T-helper 1 cell treated with Interleukin-12 subunit alpha and Interleukin-12 subunit beta and Interleukin-4 antibody, amounts not matched to agents 30 μg/mL and 1 μg/mL, for 36 hours (primary cell): ENCODE results near the gene KLRG1.

Experiments
- H3K27ac Mint-ChIP-seq: one replicate; pipeline ENCODE4 v1.8.0; 2021; ENCODE audit warnings: mild to moderate bottlenecking, mixed read lengths
- H3K27me3 Mint-ChIP-seq: one replicate; pipeline ENCODE4 v1.8.0; 2021; ENCODE audit warnings: low read depth, mixed read lengths
- H3K36me3 Mint-ChIP-seq: one replicate; pipeline ENCODE4 v1.8.0; 2021; ENCODE audit warnings: low read depth, mixed read lengths
- H3K4me1 Mint-ChIP-seq: one replicate; pipeline ENCODE4 v1.8.0; 2021; ENCODE audit warnings: low read depth, mixed read lengths
- H3K4me3 Mint-ChIP-seq: one replicate; pipeline ENCODE4 v1.8.0; 2021; ENCODE audit warnings: mild to moderate bottlenecking, moderate library complexity, mixed read lengths
- H3K9me3 Mint-ChIP-seq: one replicate; pipeline ENCODE4 v1.8.0; 2021; ENCODE audit warnings: mixed read lengths

KLRG1 gene

GRCh38 chr12:8989413-8989812 is at the start of gene KLRG1:
TSS of gene KLRG1 (plus strand) at chr12:8989546. CDS start at chr12:8989636, 90 bp downstream.
- Mint-ChIP-seq H3K4me3 (peak within 1 kb of the TSS; percentile 2), H3K9me3 (no peaks in the 10 kb centered on the region), H3K27me3 (no peaks in the 10 kb centered on the region), H3K27ac (peak within 1 kb of the TSS; percentile 23), H3K36me3 (no peaks in the 10 kb centered on the region), H3K4me1 (peaks cover 29% of the 10 kb centered on the region)

- H3K27ac Mint-ChIP-seq = no peak overlapping the region
- no peaks in the 10 kb centered on the region for H3K27me3 Mint-ChIP-seq
- no peaks in the 10 kb centered on the region for H3K9me3 Mint-ChIP-seq
- H3K4me3 Mint-ChIP-seq = no peak overlapping the region
- peaks cover 9% of the 10 kb centered on the region for H3K4me1 Mint-ChIP-seq
- peaks cover 41% of the 10 kb centered on the region for H3K36me3 Mint-ChIP-seq
These were observed 47.5 kb upstream of the KLRG1 start for GRCh38 chr12:8941691-8942478.

GRCh38 chr12:8943565-8944186 is 45.7 kb upstream of the KLRG1 start:
- peaks cover 36% of the 10 kb centered on the region for H3K36me3 Mint-ChIP-seq
- H3K9me3 Mint-ChIP-seq = no peaks in the 10 kb centered on the region
- H3K4me3 Mint-ChIP-seq = no peak overlapping the region
- H3K27ac Mint-ChIP-seq = no peak overlapping the region
- no peaks in the 10 kb centered on the region for H3K27me3 Mint-ChIP-seq
- peaks cover 23% of the 10 kb centered on the region for H3K4me1 Mint-ChIP-seq

- H3K36me3 Mint-ChIP-seq = peaks cover 26% of the 10 kb centered on the region
- H3K4me3 Mint-ChIP-seq = peak overlapping the region; percentile 10
- no peak overlapping the region for H3K27ac Mint-ChIP-seq
- H3K27me3 Mint-ChIP-seq = no peaks in the 10 kb centered on the region
- peaks cover 43% of the 10 kb centered on the region for H3K4me1 Mint-ChIP-seq
- H3K9me3 Mint-ChIP-seq = no peaks in the 10 kb centered on the region
These were observed 42.6 kb upstream of the KLRG1 start for GRCh38 chr12:8946733-8947132.

GRCh38 chr12:8947737-8948136 is 41.6 kb upstream of the KLRG1 start:
- Mint-ChIP-seq H3K27ac (no peak overlapping the region), H3K36me3 (peaks cover 22% of the 10 kb centered on the region), H3K9me3 (peaks cover 3% of the 10 kb centered on the region), H3K4me1 (peaks cover 49% of the 10 kb centered on the region), H3K4me3 (no peak overlapping the region), H3K27me3 (no peaks in the 10 kb centered on the region)

- Mint-ChIP-seq H3K27me3 (no peaks in the 10 kb centered on the region), H3K27ac (peak overlapping the region; percentile 93), H3K36me3 (peaks cover 25% of the 10 kb centered on the region), H3K4me3 (peak overlapping the region; percentile 99), H3K9me3 (peaks cover 13% of the 10 kb centered on the region), H3K4me1 (peaks cover 59% of the 10 kb centered on the region)
These were observed 40.5 kb upstream of the KLRG1 start for GRCh38 chr12:8948701-8949341.

- H3K27ac Mint-ChIP-seq = peak within 1 kb of the TSS; percentile 93
- peaks cover 31% of the 10 kb centered on the region for H3K36me3 Mint-ChIP-seq
- peaks cover 20% of the 10 kb centered on the region for H3K9me3 Mint-ChIP-seq
- peak within 1 kb of the TSS; percentile 99 for H3K4me3 Mint-ChIP-seq
- H3K27me3 Mint-ChIP-seq = no peaks in the 10 kb centered on the region
- peaks cover 66% of the 10 kb centered on the region for H3K4me1 Mint-ChIP-seq
These were observed 39.8 kb upstream of the KLRG1 start, which contains the start of gene M6PR for GRCh38 chr12:8949342-8950220. TSS of gene M6PR (minus strand) at chr12:8949645. CDS start at chr12:8946404, 3,241 bp downstream.

GRCh38 chr12:8950221-8950527 is 39.2 kb upstream of the KLRG1 start:
- peak overlapping the region; percentile 93 for H3K27ac Mint-ChIP-seq
- peaks cover 20% of the 10 kb centered on the region for H3K9me3 Mint-ChIP-seq
- H3K4me3 Mint-ChIP-seq = peak overlapping the region; percentile 99
- H3K36me3 Mint-ChIP-seq = peaks cover 28% of the 10 kb centered on the region
- H3K4me1 Mint-ChIP-seq = peaks cover 67% of the 10 kb centered on the region
- no peaks in the 10 kb centered on the region for H3K27me3 Mint-ChIP-seq

- peaks cover 25% of the 10 kb centered on the region for H3K36me3 Mint-ChIP-seq
- peaks cover 20% of the 10 kb centered on the region for H3K9me3 Mint-ChIP-seq
These were observed 38.5 kb upstream of the KLRG1 start for GRCh38 chr12:8950702-8951478.

GRCh38 chr12:8951744-8952143 is 37.6 kb upstream of the KLRG1 start:
- peaks cover 59% of the 10 kb centered on the region for H3K4me1 Mint-ChIP-seq
- peaks cover 20% of the 10 kb centered on the region for H3K9me3 Mint-ChIP-seq

More at GRCh38 chr12:8950702-8951478, 38.5 kb upstream of the KLRG1 start:
- Mint-ChIP-seq H3K27ac (peak overlapping the region; percentile 93), H3K27me3 (no peaks in the 10 kb centered on the region), H3K4me1 (peaks cover 67% of the 10 kb centered on the region), H3K4me3 (peak overlapping the region; percentile 99)

GRCh38 chr12:8953773-8954402 is 35.5 kb upstream of the KLRG1 start:
- H3K4me3 Mint-ChIP-seq = peak overlapping the region; percentile 62
- H3K27ac Mint-ChIP-seq = peak overlapping the region; percentile 76
- peaks cover 42% of the 10 kb centered on the region for H3K4me1 Mint-ChIP-seq
- H3K9me3 Mint-ChIP-seq = peaks cover 20% of the 10 kb centered on the region
- H3K36me3 Mint-ChIP-seq = peaks cover 20% of the 10 kb centered on the region
- no peaks in the 10 kb centered on the region for H3K27me3 Mint-ChIP-seq

More at GRCh38 chr12:8951744-8952143, 37.6 kb upstream of the KLRG1 start:
- Mint-ChIP-seq H3K27ac (peak overlapping the region; percentile 75), H3K27me3 (no peaks in the 10 kb centered on the region), H3K36me3 (peaks cover 18% of the 10 kb centered on the region), H3K4me3 (peak overlapping the region; percentile 60)

GRCh38 chr12:8956073-8956472 is 33.3 kb upstream of the KLRG1 start:
- peaks cover 28% of the 10 kb centered on the region for H3K4me1 Mint-ChIP-seq
- peaks cover 20% of the 10 kb centered on the region for H3K36me3 Mint-ChIP-seq
- peaks cover 20% of the 10 kb centered on the region for H3K9me3 Mint-ChIP-seq
- no peak overlapping the region for H3K4me3 Mint-ChIP-seq
- H3K27ac Mint-ChIP-seq = no peak overlapping the region
- no peaks in the 10 kb centered on the region for H3K27me3 Mint-ChIP-seq

GRCh38 chr12:8956772-8957171 is 32.6 kb upstream of the KLRG1 start:
- no peak overlapping the region for H3K27ac Mint-ChIP-seq
- H3K4me1 Mint-ChIP-seq = peaks cover 23% of the 10 kb centered on the region
- H3K36me3 Mint-ChIP-seq = peaks cover 20% of the 10 kb centered on the region
- H3K4me3 Mint-ChIP-seq = no peak overlapping the region
- H3K27me3 Mint-ChIP-seq = no peaks in the 10 kb centered on the region
- peaks cover 20% of the 10 kb centered on the region for H3K9me3 Mint-ChIP-seq
